ENCODE data around the gene SSB. TPM values are rescaled to one million over a fixed set of nuclear protein-coding genes. Genes with fewer than 3 reads are reported as not detected.
A peak's percentile ranks its signal among the peaks of the same experiment; 100 is the strongest.
"Not testable (repeated sequence)": the region's sequence is repeated elsewhere in the genome, so short reads cannot be mapped to it uniquely, and the experiment has no call there.

SSB gene
- total RNA-seq: 88.1 TPM

DNA sequence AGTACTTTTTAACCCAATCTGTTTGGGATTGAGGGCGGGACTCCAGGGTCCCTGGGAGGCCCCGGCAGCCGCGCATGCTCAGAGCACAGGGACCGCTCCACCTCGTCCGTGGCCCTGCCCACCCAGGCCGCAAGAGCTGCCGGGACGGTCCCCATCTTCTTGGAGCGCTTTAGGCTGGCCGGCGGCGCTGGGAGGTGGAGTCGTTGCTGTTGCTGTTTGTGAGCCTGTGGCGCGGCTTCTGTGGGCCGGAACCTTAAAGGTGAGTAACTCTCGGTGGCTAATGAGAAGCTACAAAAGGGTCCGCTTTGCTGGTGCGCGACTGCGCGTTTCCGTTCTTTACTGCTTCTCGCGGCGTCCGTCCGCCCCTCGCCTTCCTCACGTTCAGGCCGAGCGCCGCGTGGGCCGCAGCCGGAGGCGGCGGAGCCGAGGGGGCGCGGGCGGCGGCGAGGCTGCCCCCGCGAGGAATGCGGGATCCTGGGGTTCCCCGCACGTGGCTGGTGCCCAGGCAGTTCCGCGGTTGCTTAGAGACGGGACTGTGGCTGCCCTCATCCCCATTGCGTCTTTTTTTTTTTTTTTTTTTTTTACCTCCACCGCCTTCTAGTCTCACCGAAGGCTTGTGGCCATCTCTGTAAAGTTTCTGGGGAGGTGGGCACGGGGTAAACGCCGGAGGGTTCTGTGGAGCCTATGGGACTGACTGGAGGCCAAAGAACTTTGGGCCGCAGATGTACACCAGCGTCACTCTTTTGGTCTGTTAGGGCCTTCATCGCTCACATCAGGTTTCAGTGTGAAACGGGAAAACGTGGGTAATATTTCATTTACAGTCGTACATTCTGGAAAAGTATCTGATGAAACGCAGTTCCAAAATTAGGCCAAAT lies at the start of gene SSB:
SSB (plus strand) TSS at position 154 of the 875 bp plus-strand sequence. CDS start 2,090 bp downstream, outside the sequence.
- DNase-seq: peak; percentile 87

DNA sequence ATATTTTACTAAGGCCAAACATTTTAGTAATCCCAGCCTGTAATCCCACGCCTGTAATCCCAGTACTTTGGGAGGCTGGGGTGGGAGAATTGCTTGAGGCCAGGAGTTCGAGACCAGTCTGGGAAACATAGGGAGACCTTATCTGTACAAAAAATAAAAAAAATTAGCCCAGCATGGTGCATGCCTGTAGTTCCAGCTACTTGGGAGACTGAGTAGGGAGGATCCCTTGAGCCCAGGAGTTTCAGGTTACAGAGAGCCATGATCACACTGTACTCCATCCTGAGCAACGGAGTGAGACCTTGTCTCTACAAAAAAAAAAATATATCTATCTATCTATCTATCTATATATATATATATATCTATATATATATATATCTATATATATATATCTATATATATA lies 45.9 kb upstream of the SSB start:
- no peak for DNase-seq

DNA sequence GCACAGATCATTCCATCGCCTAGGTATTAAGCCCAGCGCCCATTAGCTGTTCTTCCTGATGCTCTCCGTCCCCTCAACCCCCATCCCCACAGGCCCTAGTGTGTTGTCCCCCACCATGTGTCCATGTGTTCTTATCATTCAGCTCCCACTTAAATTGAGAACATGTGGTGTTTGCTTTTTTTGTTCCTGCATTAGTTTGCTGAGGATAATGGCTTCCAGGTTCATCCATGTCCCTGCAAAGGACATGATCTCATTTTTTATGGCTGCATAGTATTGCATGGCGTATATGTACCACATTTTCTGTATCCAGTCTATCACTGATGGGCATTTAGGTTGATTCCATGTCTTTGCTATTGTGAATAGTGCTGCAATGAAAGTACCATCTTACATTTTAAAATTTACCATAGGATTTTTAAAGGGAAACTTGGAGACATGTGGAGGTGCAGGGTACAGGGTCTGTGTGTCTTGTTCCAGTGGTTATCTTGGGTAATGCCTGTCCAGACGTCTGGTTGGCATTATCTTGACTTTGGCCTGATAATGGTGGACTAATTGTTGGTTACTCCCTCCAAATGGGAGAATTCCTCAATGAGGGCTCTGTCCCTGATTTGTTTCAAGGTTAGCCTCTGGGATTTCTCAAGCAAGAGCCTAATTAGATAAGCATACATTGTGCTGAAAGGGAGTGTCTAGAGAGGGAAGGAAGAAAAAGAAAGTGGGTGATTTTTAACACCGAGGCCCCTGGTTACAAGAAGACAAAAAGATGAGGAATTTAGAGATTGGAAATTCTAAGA lies 43.4 kb upstream of the SSB start:
- DNase-seq: no peak

DNA sequence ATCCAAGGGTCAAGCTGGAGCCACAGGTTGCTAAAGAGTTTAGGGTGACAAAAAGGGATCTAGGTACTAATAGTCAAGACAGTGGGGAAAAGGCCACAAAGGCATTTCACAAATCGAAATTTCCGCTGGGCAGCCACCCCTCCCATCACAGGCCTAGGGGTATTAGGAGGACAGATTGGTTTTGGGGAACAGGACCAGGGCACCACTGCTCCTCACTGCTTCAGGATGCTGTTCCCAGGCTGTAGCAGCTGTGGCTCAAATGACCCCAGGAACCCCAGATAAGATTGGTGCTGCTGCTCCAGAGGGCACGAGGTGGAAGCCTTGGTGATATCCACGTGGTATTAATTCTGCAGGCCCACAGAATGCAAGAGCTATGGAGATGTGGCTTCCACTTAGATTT lies 42.3 kb upstream of the SSB start:
- DNase-seq: no peak

DNA sequence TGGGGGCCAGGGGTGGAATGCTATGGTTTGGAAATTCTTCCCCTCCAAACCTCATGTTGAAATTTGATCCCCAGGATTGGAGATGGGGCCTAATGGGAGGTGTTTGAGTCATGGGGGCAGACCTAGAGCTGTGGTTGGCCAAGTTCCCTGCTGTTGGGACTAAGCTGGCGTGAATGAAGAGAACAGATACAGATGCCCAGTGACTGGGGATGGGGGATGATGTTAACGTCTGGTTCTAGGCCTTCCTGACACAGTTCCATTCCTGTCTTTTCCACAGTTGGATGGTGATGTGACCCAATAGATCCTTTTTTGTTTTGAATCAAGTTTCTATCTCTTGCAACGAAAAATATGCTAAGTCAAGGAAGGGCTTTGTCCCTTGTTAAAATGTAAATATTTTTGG lies 41.3 kb upstream of the SSB start:
- DNase-seq: no peak

DNA sequence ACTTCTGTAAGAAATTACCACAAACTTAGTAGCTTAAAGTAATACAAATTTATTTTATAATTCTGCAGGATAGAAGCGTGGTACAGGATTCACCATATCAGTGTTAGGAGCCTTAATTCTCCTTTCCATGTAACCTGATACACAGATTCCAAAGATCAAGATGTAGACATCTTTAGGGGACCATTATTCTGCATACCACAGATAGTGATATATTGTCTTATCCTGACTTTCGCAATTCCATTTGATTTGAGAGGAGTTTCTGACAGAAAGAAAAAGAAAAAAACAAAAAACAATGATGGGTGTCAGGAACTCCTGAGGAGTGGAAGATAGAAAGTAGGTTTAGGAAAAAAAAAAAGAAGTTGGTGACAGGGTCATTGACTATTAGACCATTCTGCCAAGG lies 40.9 kb upstream of the SSB start:
- DNase-seq: no peak

DNA sequence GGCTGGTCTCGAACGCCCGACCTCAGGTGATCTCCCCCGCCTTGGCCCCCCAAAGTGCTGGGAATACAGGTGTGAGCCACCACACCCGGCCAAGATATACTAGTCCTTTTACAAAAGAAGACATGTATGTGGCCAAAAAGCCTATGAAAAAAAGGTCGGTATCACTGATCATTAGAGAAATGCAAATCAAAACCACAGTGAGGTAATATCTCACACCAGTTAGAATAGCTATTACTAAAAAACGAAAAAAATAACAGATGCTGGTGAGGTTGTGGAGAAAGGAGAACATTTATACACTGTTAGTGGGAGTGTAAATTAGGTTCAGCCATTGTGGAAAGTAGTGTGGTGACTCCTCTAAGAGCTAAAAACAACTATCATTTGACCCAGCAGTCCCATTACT lies 38.7 kb upstream of the SSB start:
- DNase-seq: no peak

DNA sequence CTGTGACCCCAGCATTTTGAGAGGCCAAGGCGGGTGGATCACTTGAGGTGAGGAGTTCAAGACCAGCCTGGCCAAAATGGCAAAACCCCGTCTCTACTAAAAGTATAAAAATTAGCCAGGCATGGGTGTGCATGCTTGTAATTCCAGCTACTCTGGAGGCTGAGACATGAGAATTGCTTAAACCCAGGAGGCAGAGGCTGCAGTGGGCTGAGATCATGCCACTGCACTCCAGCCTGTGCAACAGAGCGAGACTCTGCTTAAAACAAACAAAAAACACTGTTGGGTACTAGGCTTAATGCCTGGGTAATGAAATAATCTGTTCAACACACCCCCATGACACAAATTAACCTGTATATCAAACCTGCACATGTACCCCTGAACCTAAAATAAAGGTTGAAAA lies 37.9 kb upstream of the SSB start:
- DNase-seq: not testable (repeated sequence)

DNA sequence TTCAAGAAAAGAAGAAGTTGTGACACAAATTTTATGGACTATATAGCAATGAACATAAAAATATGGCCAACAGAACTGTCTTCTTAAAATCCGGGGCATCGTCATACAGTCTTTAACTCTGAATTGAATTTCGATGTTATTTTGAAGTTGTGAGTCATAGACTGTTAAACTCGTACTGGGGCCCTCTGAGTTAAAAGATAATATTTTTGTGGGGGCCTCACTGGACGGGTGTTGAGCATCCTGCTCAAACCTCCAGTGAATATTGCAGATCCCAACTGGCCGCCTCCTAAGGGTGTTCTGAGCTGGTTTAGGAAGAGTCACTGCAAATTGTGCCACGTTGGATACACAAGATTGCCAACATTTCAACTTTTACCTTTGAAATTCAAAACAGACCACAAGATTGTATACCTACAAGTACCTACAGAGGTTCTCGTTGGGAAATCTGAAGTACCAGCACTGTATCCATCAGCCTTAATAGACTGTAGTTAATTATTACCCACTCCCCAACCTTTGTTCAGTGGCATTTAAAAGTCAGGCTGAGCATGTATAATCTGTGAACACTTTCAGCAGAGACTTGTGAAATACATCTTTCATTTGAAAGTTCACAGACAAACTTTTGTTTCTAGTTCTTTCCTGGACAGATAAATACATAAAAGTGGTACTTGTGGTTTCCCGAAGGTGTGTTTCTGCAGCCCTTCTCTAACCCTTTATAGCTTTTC lies 37.3 kb upstream of the SSB start:
- DNase-seq: no peak

DNA sequence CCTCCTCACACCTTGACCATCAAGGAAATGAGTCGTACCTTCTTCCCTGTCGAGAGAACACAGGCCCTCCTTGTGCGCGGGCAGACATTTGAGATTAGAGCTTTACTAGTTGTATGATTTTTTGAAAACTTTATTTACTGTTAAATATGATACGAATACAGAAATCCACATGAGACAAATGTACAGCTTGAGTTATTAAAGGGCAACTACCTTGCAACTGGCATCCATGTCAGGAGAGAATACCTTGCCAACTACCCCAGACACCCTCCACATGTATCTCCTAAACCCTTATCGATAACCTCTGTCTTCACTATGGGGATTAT lies 36.7 kb upstream of the SSB start:
- DNase-seq: no peak

DNA sequence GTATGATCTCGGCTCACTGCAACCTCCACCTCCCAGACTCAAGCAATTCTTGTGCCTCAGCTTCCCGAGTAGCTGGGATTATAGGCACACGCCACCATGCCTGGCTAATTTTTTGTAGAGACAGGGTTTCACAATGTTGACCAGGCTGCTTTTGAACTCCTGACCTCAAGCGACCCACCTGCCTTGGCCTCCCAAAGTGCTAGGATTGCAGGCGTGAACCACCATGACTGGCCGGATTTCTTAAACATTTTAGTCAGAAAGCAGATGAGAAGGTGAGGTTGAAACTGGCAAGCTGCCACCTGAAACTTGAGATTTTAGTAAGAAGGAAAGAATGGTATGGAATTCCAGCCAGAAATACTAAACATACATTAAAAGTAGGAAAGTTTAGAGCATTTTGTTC lies 33.1 kb upstream of the SSB start:
- DNase-seq: no peak

DNA sequence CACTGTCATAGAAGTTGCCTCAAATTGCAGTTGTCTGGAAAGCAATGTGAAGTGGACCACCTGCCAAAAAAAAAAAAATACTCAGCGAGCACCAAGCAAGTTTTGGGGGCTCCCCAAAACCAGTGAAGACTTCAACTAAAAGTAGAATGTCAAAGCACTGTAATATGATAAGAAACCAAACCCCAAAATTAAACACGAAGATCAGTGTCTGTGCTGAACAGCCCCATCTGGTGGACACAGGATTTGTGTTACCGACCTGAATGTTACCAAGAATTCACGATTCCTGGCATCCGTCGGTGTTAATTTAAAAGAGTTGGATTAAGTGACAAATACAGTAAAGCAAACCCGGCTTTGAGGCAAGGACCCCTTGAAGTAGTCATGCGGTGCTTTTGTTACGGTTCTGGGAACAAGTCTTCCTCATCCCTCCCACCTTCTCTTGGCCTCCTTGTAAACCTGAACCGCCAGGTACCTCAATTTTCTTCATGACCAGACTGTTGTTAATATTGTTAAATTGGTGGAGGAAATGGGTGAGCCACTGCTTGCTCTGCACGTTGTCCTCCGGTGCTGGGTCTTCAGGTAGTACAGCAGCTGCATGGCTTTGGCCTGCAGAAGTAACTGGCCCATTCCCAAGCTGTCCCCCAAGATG lies 31.3 kb upstream of the SSB start:
- no peak for DNase-seq

DNA sequence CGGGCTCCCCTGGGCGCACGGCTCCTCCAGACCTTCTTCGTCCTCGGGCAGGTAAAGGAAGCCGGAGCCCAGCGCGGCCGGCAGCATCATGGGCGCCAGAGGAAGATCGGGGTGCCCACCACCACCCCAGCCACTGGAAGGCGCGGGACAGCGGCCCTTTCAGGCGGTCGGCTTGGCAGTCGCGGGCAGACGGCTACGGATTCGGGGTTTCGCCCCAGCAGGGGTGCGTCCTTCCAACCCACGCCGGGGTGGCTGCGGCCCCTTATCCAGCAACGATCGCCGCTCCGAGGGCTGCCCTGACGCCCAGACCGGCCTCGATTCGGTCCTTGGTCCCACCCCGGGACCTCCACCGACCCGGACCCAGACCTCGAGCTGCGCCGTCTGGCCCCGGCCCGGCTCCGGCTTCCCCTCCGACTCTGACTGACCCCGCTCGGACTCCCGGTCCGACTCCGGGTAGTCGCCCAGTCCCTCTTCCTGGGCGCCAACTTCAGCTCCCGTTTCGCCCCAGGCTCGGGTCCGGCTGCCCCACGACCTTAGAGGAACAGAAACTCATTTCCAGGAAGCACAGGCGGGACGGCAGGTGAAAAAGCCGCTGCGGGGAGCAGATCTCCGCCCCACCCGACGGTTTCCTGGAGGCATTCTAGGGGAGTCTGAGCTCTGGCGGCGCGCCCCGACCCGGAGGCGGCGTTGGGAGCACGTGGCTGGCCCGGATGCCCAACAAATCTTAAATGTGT lies 30.2 kb upstream of the SSB start:
- DNase-seq: no peak

DNA sequence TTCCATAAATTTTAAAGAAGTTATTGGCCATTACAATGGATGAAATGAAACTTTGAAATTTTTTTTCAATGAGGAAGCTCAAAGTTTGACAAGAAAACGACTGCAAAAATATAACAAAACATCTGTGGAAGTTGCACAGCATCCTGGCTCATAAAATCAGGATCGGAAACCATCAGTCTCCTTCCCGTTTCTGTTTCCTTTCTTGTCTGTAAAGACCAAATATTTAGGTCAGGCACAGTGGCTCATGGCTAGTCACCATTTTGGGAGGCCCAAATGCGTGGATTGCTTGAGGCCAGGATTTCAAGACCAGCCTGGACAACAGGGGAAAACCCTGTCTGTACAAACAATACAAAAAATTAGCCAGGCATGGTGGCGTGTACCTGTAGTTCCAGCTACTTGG lies 27.6 kb upstream of the SSB start:
- DNase-seq: no peak

DNA sequence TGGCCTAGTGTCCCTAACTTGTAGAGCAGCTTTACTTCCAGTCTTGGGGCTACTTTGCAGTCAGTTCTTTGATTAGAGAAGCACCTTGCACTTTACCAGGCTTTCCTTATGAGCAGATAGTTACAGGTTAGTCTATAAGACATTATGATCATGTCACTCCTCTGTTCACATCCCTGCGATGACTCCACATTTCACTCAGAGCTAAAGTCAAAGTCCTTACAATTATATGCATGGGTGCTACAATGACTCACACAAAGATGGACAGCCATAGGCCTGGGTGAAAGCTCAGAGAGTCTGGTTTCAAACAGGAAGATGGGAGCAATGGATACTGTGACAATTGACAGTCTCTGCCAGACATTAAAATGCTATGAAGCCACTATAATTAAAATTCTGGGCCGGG lies 27.1 kb upstream of the SSB start:
- no peak for DNase-seq

DNA sequence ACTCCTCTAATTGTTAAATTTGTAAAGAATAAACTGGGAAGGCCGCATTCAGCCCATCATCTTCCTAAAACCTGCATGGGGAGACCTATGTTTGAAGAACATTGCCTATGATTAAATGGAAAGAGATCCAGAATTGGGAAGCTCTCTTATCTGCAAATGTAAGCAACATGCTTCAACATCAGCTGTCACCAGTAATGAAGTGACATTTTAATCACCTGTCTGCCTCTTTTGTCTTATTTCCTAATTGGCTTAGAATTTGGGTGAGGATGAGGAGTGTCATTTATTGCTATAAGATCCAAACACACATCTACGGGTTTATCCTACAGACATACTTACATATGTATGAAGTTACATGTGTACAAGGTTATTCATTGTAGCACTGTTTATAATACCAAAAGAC lies 26.0 kb upstream of the SSB start:
- DNase-seq: no peak

DNA sequence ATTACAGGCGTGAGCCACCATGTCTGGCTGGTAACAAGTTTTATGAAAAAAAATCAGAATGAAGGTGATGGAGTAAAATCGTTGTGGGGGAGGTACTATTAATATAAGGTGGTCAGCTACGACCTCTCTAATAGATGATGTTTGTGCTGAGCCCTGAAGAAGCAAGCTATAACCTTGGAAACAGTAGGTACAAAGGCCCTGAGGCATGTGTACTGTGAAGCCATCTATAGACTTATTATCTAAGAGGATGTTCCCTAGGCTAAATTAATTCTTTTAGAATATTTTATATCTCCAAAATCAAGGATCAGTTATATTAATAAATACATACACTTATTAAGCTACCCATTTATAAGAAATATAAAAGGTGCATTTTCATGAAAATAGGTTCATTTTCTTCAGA lies 23.3 kb upstream of the SSB start:
- DNase-seq: no peak

DNA sequence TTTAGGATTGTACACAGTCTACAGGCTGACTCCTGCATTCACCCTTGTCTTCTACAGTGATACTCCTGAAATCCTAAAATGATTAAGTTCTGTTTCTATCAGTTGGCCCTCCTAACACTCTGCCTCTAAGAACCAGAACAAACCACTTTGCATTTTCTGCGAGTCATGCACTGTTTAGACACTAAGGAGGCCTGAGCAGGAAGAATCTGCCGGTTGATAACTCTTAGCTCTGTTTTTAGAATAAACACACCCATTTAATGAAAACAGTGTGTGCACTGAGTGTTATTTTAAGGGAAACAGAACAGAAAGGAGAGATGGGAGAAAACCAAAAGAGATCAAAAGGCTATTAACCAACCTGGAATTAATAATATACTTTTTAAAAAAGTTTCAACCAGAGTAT lies 22.9 kb upstream of the SSB start:
- no peak for DNase-seq

DNA sequence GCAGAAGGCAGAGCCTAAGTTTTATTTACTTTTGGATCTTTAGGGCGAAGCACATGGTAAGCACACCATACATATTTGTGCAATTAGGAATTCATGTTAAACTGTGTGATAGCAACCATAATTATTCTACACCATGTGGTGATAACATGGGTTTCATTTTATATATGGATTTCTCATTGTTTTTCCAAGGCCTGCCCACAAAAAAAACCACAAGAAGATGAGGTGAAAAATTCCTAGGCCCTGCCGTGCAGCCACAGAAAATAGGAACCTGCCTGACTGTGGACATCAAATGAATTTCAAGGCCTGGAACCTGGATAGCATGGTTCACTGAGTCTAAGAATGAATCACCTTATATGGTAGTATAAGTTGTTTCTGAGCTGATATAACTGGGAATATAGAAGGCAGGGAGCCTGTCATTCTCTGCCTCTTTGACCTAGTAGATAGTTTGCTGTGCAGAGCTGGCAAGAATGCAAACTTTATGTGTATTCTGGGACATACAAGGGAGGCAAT lies 22.4 kb upstream of the SSB start:
- DNase-seq: no peak

DNA sequence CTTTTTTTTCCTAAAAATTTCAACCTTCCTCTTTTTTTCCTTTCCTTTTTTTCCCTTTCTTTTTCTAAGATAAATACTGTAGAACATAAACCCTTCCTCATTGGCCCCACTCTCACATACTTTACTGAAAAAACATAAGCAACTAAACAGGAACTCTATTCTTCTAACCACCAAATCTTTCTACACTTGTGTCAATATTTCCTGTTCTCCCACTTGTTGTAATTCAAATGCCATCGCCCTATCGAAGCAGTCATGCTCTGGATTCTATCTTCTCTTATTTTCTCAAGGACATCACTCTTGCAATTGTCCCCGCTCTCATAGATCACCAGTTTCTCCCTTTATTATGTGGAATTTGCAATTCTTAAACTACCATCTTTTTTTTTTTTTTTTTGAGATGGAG lies 20.2 kb upstream of the SSB start:
- DNase-seq: no peak

DNA sequence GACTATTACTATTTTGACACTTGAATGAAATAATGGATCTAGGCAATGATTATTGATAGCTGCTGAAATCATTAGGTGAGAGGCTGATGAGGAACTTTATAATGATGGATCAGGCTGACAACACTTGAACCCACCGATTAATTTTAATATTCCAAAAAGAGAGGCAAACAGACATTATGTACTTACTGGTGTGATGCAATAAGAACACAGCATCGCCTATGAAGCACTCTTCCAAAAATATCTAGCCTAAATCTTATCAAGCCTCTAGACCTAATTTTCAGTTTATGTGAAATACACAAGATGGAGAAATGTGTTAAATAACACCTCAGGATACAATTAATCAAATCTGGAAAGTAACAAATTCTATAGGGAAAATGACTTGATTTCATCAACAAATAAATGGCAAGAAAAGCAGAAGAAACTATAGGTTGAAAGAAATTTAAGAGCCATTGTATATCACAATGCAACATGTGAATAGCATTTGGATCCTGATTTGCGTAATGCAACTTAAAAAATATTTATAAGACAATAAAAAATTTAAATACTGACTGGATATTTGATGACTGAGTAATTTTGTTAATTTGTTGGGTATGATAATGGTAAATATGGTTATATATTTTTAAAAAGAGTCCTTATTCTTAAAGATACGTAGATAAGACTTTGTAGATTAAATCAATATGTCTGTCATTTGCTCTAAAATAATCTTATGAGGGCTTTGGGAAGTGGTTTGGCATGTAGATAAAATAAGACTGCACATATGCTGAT lies 17.2 kb upstream of the SSB start:
- no peak for DNase-seq

Measured in occipital lobe (tissue), 2 donors.